BJ (cell line): ENCODE results near the gene ABRACL. TPM values are rescaled to one million over a fixed set of nuclear protein-coding genes. Genes with fewer than 3 reads are reported as not detected.
"Not testable (repeated sequence)": the region's sequence is repeated elsewhere in the genome, so short reads cannot be mapped to it uniquely, and the experiment has no call there.

ENCODE experiments used
- CTCF ChIA-PET: fragments of 350-600 bp; formaldehyde crosslinking; extraction: SDS; loops from one replicate; lab custom pipeline; 2021; ENCODE audit warnings: antibody characterized with exemption, inconsistent platforms; lab: Yijun Ruan, JAX
- POLR2A ChIA-PET: fragments of 300-600 bp; sonication (Branson Sonifier 250); formaldehyde crosslinking; extraction: SDS; loops from one replicate; lab custom pipeline; 2021; ENCODE audit warnings: antibody characterized with exemption; lab: Charles Lee
- DNase-seq: peaks from one replicate; pipeline ENCODE4 v3.0.0-alpha.2; 2011; ENCODE audit warnings: low read depth
- H3K27me3 ChIP-seq: 2 replicates; pipeline ENCODE4 v1.6.0; 2011; ENCODE audit warnings: low read length; ENCODE audit not compliant: control insufficient read depth, insufficient read depth
- H3K36me3 ChIP-seq: 2 replicates; pipeline ENCODE4 v1.5.1; 2011; ENCODE audit warnings: low read length; ENCODE audit not compliant: control insufficient read depth, insufficient read depth
- H3K4me3 ChIP-seq: 2 replicates; pipeline ENCODE4 v1.5.1; 2011; ENCODE audit warnings: low read depth, mild to moderate bottlenecking, control low read depth, low read length
- polyA plus RNA-seq: library from polyadenylated mRNA; depleted of rRNA; stranded (reverse); fragments of >200 nt; gene quantifications from 2 replicates; pipeline ENCODE4 v1.2.3, GENCODE V29; 2011
- TF ChIP-seq, protein P1 (sequence below): IDR thresholded peaks from 2 replicates; pipeline ENCODE4 v1.5.1; 2011; ENCODE audit warnings: low read depth, mild to moderate bottlenecking, control low read depth, inconsistent platforms, low read length, moderate library complexity; ENCODE audit not compliant: insufficient read depth

ABRACL gene
- polyA plus RNA-seq, 1 experiment, result 13.1 TPM

DNA sequence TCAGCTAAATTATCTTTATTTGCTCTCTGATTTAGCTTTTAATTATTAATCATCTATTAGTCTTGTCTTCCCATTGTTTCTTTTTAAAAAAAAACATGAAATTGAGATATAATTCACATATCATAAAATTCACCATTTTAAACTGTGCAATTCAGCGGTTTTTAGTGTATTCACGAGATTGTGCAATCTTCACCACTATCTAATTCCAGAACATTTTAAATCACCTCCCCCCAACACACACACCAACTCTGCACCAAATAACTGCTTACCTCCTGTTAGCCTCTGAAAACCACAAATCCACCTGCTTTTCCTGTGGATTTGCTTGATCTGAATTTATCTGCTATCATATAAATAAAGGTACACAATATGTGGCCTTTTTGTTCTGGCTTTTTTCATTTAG is 8.8 kb upstream of the ABRACL start:
- Histone ChIP-seq H3K36me3 (no peaks in the 10 kb centered on the region), H3K4me3 (no peak overlapping the region), H3K27me3 (no peaks in the 10 kb centered on the region; the same call in 1 of the 2 replicates)
- ChIA-PET CTCF (interaction anchor here (0.6 kb wide), 1 partner anchor 17 kb away, joined by 3 read pairs; no protein-coding TSS in a partner anchor), POLR2A (no interaction called here)
- TF ChIP-seq, protein P1, sequence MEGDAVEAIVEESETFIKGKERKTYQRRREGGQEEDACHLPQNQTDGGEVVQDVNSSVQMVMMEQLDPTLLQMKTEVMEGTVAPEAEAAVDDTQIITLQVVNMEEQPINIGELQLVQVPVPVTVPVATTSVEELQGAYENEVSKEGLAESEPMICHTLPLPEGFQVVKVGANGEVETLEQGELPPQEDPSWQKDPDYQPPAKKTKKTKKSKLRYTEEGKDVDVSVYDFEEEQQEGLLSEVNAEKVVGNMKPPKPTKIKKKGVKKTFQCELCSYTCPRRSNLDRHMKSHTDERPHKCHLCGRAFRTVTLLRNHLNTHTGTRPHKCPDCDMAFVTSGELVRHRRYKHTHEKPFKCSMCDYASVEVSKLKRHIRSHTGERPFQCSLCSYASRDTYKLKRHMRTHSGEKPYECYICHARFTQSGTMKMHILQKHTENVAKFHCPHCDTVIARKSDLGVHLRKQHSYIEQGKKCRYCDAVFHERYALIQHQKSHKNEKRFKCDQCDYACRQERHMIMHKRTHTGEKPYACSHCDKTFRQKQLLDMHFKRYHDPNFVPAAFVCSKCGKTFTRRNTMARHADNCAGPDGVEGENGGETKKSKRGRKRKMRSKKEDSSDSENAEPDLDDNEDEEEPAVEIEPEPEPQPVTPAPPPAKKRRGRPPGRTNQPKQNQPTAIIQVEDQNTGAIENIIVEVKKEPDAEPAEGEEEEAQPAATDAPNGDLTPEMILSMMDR, result no peak
- DNase-seq, result no peak

DNA sequence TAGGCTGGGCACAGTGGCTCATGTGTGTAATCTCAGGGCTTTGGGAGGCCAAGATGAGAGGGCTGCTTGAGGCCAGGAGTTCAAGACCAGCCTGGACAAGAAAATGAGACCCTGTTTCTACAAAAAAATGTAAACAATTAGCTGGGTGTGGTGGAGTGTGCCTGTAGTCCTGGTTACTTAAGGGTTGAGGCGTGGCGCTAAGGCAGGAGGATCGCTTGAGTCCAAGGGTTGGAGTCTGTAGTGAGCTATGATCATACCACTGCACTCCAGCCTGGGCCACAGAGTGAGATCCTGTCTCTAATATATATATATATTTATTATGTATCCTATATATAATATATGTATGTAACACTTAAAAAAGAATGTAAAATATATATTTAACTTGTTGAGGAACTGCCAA is 7.9 kb upstream of the ABRACL start:
- TF ChIP-seq, protein P1, result no peak
- Histone ChIP-seq H3K4me3 (no peak overlapping the region), H3K27me3 (no peaks in the 10 kb centered on the region), H3K36me3 (no peaks in the 10 kb centered on the region)
- DNase-seq, result no peak
- CTCF ChIA-PET, result no interaction called here
- POLR2A ChIA-PET, result no interaction called here

DNA sequence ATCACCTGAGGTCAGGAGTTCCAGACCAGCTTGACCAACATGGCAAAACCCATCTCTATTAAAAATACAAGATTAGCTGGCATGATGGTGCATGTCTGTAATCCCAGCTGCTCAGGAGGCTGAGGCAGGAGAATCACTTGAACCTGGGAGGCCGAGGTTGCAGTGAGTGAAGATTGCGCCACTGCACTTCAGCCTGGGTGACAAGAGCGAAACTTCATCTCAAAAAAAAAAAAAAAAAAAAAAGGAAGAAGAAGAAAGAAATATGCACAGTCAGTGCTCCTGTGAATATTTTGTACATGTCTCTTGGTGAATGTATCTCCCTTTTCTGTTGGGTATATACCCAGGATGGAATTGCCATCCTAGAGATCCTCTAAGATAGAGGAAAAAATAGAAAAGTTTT is 3.1 kb upstream of the ABRACL start:
- DNase-seq, H3K4me3 ChIP-seq, H3K36me3 ChIP-seq, CTCF ChIA-PET, POLR2A ChIA-PET, H3K27me3 ChIP-seq: not testable (repeated sequence)

DNA sequence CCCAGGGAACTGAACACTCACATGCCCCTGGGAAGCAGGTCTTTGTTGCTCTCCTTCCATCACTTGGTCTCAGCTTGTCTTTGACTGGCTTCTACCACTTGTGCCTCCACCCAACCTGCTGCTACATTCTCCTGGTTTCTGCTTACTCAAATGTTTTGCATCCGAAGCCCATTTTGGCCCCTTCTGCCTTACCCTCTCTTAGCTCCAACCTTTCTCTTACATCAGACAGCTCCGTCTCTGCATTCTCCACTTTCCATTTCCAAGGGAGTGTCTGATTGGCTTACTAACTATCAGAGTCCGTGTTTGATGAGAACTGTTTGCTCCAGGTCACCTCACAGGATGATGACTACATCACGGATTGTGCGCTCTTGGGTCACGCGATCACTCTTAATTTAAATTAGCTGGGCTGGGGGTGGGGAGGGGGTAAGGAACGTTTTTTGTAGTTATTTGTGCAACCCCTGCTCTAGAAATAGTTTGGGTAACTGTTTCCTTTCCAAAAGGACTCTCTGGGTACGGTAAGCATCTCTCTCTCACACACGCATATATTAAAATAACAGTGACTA is 844 bp upstream of the ABRACL start:
- TF ChIP-seq, protein P1, result no peak
- Histone ChIP-seq H3K27me3 (no peaks in the 10 kb centered on the region), H3K4me3 (peak overlapping the region; percentile 68), H3K36me3 (no peaks in the 10 kb centered on the region)
- ChIA-PET CTCF (interaction anchor here (0.6 kb wide), 1 partner anchor 18 kb away, joined by 4 read pairs; no protein-coding TSS in a partner anchor), POLR2A (no interaction called here)
- DNase-seq, result no peak

DNA sequence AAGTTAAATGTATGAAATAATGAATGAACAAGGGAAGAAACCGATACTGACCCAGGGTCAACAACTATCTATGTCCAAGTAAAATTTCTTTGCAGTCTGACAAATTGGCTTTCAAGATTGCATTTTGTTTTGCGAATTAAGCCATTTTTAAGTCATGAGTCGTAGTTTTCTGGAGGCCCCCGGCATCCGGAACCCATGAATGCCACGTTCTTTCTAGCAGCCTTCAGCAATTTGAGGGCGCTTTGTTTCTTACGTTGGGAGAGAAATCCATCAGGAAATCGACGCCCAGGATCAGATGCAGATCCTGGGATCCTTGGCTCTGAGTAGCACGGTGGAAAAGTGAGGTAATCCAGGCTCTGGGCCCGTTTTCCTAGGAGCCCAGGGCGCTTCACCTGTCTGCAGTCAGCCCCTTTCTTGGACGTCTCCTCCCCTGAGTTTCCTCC is 309 bp upstream of the ABRACL start:
- POLR2A ChIA-PET, result no interaction called here
- CTCF ChIA-PET, result no interaction called here
- TF ChIP-seq, protein P1, result no peak
- Histone ChIP-seq H3K36me3 (peaks cover under 1% of the 10 kb centered on the region; the same call in 1 of the 2 replicates), H3K27me3 (no peaks in the 10 kb centered on the region), H3K4me3 (peak overlapping the region; percentile 68)
- DNase-seq, result no peak
